ENCODE measurements around the gene KRTAP10-8. TPM values are rescaled to one million over a fixed set of nuclear protein-coding genes. Genes with fewer than 3 reads are reported as not detected.

KRTAP10-8 gene
- total RNA-seq, 6 experiments from 2014 or later: not detected

DNA sequence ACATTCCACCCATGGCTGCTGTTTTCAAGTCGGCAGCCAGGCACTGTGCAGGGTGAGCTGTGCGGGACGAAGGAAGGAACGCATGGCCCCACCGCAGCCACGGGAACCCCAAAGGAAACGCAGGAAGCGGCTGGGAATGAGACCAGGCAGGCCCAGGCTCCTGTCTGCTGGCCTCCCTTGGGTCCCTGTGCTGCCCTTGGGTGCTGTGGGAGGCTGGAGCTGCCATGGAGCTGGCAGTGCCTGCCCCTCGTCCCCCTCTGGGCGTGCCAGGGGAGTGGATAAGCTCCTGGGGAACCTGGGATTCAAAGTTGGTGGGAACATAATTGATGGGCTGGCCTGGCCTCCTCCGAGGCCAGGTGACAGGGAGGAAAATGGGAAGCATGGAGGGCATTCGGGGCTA, 43.6 kb upstream of the KRTAP10-8 start:
- H3K27me3 Mint-ChIP-seq (ENCODE audit: insufficient read depth): peaks cover 5% of the 10 kb centered on the region
- H3K4me3 Mint-ChIP-seq: no peak overlapping the region
- no peaks in the 10 kb centered on the region; the same call in 1 of the 2 replicates for H3K4me1 Mint-ChIP-seq (ENCODE audit: low read depth)
- no peak overlapping the region for H3K27ac Mint-ChIP-seq
- no peak for DNase-seq
- H3K9me3 Mint-ChIP-seq: peaks cover 46% of the 10 kb centered on the region
- peaks cover 5% of the 10 kb centered on the region; the same call in 1 of the 2 replicates for H3K36me3 Mint-ChIP-seq (ENCODE audit: low read depth)
- TF ChIP-seq, protein P1, sequence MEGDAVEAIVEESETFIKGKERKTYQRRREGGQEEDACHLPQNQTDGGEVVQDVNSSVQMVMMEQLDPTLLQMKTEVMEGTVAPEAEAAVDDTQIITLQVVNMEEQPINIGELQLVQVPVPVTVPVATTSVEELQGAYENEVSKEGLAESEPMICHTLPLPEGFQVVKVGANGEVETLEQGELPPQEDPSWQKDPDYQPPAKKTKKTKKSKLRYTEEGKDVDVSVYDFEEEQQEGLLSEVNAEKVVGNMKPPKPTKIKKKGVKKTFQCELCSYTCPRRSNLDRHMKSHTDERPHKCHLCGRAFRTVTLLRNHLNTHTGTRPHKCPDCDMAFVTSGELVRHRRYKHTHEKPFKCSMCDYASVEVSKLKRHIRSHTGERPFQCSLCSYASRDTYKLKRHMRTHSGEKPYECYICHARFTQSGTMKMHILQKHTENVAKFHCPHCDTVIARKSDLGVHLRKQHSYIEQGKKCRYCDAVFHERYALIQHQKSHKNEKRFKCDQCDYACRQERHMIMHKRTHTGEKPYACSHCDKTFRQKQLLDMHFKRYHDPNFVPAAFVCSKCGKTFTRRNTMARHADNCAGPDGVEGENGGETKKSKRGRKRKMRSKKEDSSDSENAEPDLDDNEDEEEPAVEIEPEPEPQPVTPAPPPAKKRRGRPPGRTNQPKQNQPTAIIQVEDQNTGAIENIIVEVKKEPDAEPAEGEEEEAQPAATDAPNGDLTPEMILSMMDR (IDR thresholded peaks at IDR 0.05): no peak

DNA sequence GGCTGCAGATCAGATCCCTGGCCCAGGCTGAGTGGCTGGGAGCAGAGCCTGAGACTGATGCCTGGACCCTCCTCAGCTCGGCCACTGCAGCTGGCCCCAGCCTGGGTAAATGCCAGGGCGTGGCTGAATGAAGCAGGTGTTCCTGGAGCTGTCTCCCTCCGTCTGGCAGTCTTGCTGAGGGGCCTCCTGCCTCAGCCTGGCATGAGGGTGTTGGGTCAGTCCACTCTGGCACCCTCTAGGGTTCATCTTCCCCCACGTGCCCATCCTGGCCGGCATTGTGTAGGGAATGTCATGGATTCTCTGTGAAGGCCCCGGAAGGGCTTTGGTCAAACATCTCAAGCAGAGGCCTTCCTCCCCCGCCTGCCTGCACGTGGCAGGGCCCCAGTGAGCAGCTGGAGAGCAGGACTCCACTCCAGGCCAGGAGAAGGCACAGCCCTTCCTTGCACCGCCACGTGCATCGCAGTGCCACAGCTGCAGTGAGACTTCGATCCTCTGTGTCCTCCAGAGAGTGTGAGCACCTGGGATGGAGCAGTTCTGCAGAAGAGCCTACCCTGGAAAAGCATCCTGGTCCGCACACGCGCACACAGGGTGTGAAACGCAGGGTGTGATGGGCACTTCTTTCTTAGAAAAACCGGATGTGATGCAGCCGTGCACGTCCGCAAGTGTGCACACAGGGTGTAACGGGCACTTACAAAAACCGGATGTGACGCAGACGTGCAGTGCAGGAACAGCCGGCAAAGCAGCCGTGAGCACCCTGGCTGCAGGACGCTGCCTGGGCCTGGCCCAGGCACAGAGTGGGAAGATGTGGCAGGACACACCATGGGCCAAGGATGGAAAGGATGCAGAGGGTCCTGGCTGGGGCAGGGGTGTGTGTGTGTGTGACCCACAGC, 43.0 kb upstream of the KRTAP10-8 start:
- H3K36me3 Mint-ChIP-seq (ENCODE audit: low read depth): peaks cover 5% of the 10 kb centered on the region; the same call in 1 of the 2 replicates
- H3K27ac Mint-ChIP-seq: no peak overlapping the region
- TF ChIP-seq, protein P1 (IDR thresholded peaks at IDR 0.05): no peak
- no peak overlapping the region for H3K4me3 Mint-ChIP-seq
- DNase-seq: no peak
- peaks cover 5% of the 10 kb centered on the region for H3K27me3 Mint-ChIP-seq (ENCODE audit: insufficient read depth)
- no peaks in the 10 kb centered on the region; the same call in 1 of the 2 replicates for H3K4me1 Mint-ChIP-seq (ENCODE audit: low read depth)
- peaks cover 47% of the 10 kb centered on the region for H3K9me3 Mint-ChIP-seq

DNA sequence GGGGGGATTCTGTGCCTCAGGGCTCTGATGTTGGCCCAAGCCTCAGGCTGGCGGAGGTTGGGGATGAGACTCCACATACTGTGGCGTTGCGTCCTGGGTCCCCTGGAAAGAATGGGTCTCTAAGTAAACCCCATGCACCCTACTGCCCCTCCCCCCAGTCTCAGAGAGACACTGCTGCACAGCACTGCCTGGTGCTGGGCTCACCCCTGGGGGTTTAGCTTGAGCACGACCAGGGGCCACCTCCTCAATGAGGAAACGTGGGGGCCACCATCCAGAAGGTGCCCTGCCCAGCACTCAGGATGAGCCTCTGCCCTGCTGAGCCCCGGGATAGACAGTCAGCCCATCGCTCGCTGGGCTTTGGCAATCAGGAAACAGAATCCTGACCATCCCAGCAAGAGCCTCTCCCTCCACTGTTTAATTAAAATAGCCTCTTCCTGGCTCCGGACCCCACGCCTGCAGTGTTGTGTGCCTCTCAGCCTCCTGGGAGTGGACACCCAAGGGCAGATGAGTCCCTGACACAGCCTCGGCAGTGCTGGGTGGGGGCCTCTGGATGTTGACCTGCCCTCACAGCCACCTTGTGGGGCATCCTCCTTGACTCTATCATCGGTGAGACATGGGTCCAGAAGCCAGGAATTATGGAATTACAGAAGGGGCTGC, 41.9 kb upstream of the KRTAP10-8 start:
- no peak overlapping the region for H3K4me3 Mint-ChIP-seq
- H3K36me3 Mint-ChIP-seq (ENCODE audit: low read depth): peaks cover 5% of the 10 kb centered on the region; the same call in 1 of the 2 replicates
- peaks cover 50% of the 10 kb centered on the region for H3K9me3 Mint-ChIP-seq
- H3K27ac Mint-ChIP-seq: no peak overlapping the region
- no peaks in the 10 kb centered on the region; the same call in 1 of the 2 replicates for H3K4me1 Mint-ChIP-seq (ENCODE audit: low read depth)
- TF ChIP-seq, protein P1 (IDR thresholded peaks at IDR 0.05): no peak
- no peak for DNase-seq
- H3K27me3 Mint-ChIP-seq (ENCODE audit: insufficient read depth): peaks cover 5% of the 10 kb centered on the region

DNA sequence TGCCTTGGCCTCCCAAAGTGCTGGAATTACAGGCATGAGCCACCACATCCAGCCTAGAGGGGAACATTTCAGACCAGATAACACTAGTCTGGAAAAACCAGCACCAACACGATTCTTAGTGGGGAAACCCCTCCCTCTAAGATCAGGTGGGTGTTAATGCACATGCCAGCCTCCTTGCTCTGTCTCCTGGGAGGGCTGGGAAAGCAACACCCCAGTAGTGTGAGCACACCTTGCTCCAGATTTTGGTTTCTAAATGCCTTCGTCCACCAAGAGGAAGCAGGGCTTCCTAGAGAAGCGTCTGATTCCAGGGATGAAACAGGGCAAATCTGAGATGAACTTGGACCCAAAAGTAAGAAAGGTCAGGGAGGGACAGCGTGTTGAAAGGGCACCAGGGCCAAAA, 40.6 kb upstream of the KRTAP10-8 start:
- no peaks in the 10 kb centered on the region; the same call in 1 of the 2 replicates for H3K4me1 Mint-ChIP-seq (ENCODE audit: low read depth)
- H3K9me3 Mint-ChIP-seq: peaks cover 60% of the 10 kb centered on the region
- H3K4me3 Mint-ChIP-seq: no peak overlapping the region
- H3K36me3 Mint-ChIP-seq (ENCODE audit: low read depth): peaks cover 11% of the 10 kb centered on the region; the same call in 1 of the 2 replicates
- DNase-seq: no peak
- TF ChIP-seq, protein P1 (IDR thresholded peaks at IDR 0.05): no peak
- H3K27me3 Mint-ChIP-seq (ENCODE audit: insufficient read depth): peaks cover 5% of the 10 kb centered on the region
- no peak overlapping the region for H3K27ac Mint-ChIP-seq

DNA sequence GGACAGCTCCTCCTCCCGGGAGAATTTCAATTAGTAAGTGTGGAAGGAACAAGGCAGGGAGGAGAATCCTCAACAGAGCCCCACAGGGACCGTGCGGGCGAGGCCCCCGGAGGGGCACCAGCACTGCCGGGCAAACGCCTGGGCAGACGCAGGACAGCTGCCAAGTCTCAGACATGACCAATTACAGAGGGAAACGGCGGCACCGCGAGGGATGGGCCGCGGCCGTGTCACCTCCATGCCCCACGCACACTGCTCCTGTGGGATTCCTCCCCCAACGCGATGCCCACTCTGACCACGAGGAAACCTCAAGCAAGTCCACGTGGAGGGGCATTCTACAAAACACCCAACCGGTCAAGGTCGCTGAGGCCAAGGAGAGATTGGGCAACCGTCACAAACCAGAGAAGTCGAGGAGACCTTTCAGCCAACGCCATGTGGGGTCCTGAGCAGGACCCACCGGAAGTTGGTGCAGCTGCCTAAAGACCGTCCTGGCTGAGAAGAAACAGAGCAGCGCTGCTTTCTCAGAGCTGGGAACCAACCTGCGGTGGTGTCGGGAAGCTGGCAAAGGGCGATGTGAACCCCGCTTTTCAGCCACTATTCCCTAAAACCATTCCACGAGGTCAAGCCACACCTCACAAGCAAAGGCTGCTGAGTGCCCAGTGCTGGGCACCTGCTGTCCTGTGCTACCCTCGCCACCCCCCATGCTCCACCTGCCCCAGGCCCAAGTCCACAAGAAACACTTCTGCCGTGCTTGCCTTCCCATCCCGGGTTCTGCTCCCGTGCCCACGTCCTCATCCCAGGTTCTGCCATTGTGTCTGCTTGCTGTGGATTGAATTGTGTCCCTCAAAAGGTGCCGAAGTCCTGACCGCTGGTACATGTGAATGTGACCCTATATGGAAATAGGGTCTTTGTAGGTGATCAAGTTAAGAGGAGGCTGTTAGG, 39.8 kb upstream of the KRTAP10-8 start:
- DNase-seq: no peak
- H3K27me3 Mint-ChIP-seq (ENCODE audit: insufficient read depth): peaks cover 5% of the 10 kb centered on the region
- peaks cover 64% of the 10 kb centered on the region for H3K9me3 Mint-ChIP-seq
- no peaks in the 10 kb centered on the region; the same call in 1 of the 2 replicates for H3K4me1 Mint-ChIP-seq (ENCODE audit: low read depth)
- no peak overlapping the region for H3K4me3 Mint-ChIP-seq
- peaks cover 11% of the 10 kb centered on the region; the same call in 1 of the 2 replicates for H3K36me3 Mint-ChIP-seq (ENCODE audit: low read depth)
- TF ChIP-seq, protein P1 (IDR thresholded peaks at IDR 0.05): no peak
- H3K27ac Mint-ChIP-seq: no peak overlapping the region
